ENCODE results near the gene AP3D1.

AP3D1 gene

GRCh38 chr19:2084993-2085720 lies 66.2 kb downstream of the AP3D1 start:
- DNase-seq (ENCODE audit: low spot score) = peak; percentile 82

- DNase-seq (ENCODE audit: low spot score) = peak; percentile 67
Measured at GRCh38 chr19:2083174-2083854, 68.1 kb downstream of the AP3D1 start.

GRCh38 chr19:2081873-2082810 lies 69.2 kb downstream of the AP3D1 start:
- peak; percentile 23 for DNase-seq (ENCODE audit: low spot score)

- DNase-seq (ENCODE audit: low spot score) = no peak
Measured at GRCh38 chr19:2080336-2080988, 70.9 kb downstream of the AP3D1 start.

GRCh38 chr19:2079865-2080301 lies 71.5 kb downstream of the AP3D1 start:
- DNase-seq (ENCODE audit: low spot score) = no peak

GRCh38 chr19:2079076-2079864 lies 72.1 kb downstream of the AP3D1 start:
- DNase-seq (ENCODE audit: low spot score) = no peak

- no peak for DNase-seq (ENCODE audit: low spot score)
Measured at GRCh38 chr19:2077833-2078619, 73.3 kb downstream of the AP3D1 start.

- no peak for DNase-seq (ENCODE audit: low spot score)
Measured at GRCh38 chr19:2077398-2077797, 74.0 kb downstream of the AP3D1 start.

- DNase-seq (ENCODE audit: low spot score) = no peak
Measured at GRCh38 chr19:2076526-2076944, 74.8 kb downstream of the AP3D1 start.

GRCh38 chr19:2072757-2073551 lies 78.4 kb downstream of the AP3D1 start:
- DNase-seq (ENCODE audit: low spot score) = no peak

- no peak for DNase-seq (ENCODE audit: low spot score)
Measured at GRCh38 chr19:2070986-2071673, 80.2 kb downstream of the AP3D1 start.

- no peak for DNase-seq (ENCODE audit: low spot score)
Measured at GRCh38 chr19:2070436-2070827, 80.9 kb downstream of the AP3D1 start.

- no peak for DNase-seq (ENCODE audit: low spot score)
Measured at GRCh38 chr19:2064788-2065524, 86.4 kb downstream of the AP3D1 start.

- no peak for DNase-seq (ENCODE audit: low spot score)
Measured at GRCh38 chr19:2064395-2064787, 87.0 kb downstream of the AP3D1 start.

- no peak for DNase-seq (ENCODE audit: low spot score)
Measured at GRCh38 chr19:2063824-2064223, 87.5 kb downstream of the AP3D1 start.

GRCh38 chr19:2062770-2063169 lies 88.6 kb downstream of the AP3D1 start:
- DNase-seq (ENCODE audit: low spot score) = no peak

GRCh38 chr19:2062389-2062729 lies 89.0 kb downstream of the AP3D1 start:
- no peak for DNase-seq (ENCODE audit: low spot score)

Measured in germinal center (tissue), 1 donor.